ENCODE results near the gene FGF12. TPM values are rescaled to one million over a fixed set of nuclear protein-coding genes. Genes with fewer than 3 reads are reported as not detected.

FGF12 gene
- total RNA-seq, 1 experiment from 2014 or later, result 0.09 TPM

- TF ChIP-seq CTCF (IDR thresholded peaks at IDR 0.05; ENCODE audit: unreplicated experiment), result no peak
- ChIA-PET POLR2A (interaction anchor here (0.7 kb wide), 2 partner anchors 21 to 897 kb away, joined by 3 to 4 read pairs; no protein-coding TSS in a partner anchor), CTCF (interaction anchor here (0.5 to 1.2 kb wide), 2 partner anchors 14 to 223 kb away, joined by 3 read pairs; no protein-coding TSS in a partner anchor)
- peaks cover 87% of the 10 kb centered on the region for H3K27me3 Mint-ChIP-seq (ENCODE audit: insufficient read depth, unreplicated experiment)
- intact Hi-C loops (cut with micrococcal nuclease), result no loop called here
- BruUV-seq (replicated peaks), result no TSS peak
- no peak overlapping the region for H3K4me3 Mint-ChIP-seq (ENCODE audit: unreplicated experiment)
- H3K27ac Mint-ChIP-seq (ENCODE audit: low read depth, unreplicated experiment), result no peak overlapping the region
- H3K36me3 Mint-ChIP-seq (ENCODE audit: insufficient read depth, unreplicated experiment), result no peaks in the 10 kb centered on the region
- H3K9me3 Mint-ChIP-seq (ENCODE audit: unreplicated experiment), result no peaks in the 10 kb centered on the region
- no peaks in the 10 kb centered on the region for H3K4me1 Mint-ChIP-seq (ENCODE audit: insufficient read depth, unreplicated experiment)
- no peak for DNase-seq (ENCODE audit: unreplicated experiment)
Measured at GRCh38 chr3:192545333-192545732, 182.0 kb downstream of the FGF12 start.

GRCh38 chr3:192543163-192543562 lies 184.2 kb downstream of the FGF12 start:
- H3K4me1 Mint-ChIP-seq (ENCODE audit: insufficient read depth, unreplicated experiment), result no peaks in the 10 kb centered on the region
- peaks cover 86% of the 10 kb centered on the region for H3K27me3 Mint-ChIP-seq (ENCODE audit: insufficient read depth, unreplicated experiment)
- H3K4me3 Mint-ChIP-seq (ENCODE audit: unreplicated experiment), result no peak overlapping the region
- ChIA-PET CTCF (interaction anchor here (0.7 kb wide), 1 partner anchor 68 kb away, joined by 3 read pairs; no protein-coding TSS in a partner anchor), POLR2A (no interaction called here)
- H3K9me3 Mint-ChIP-seq (ENCODE audit: unreplicated experiment), result no peaks in the 10 kb centered on the region
- no TSS peak for BruUV-seq (replicated peaks)
- no peak overlapping the region for H3K27ac Mint-ChIP-seq (ENCODE audit: low read depth, unreplicated experiment)
- no peak for TF ChIP-seq CTCF (IDR thresholded peaks at IDR 0.05; ENCODE audit: unreplicated experiment)
- H3K36me3 Mint-ChIP-seq (ENCODE audit: insufficient read depth, unreplicated experiment), result no peaks in the 10 kb centered on the region
- intact Hi-C loops (cut with micrococcal nuclease), result no loop called here
- no peak for DNase-seq (ENCODE audit: unreplicated experiment)

- no peaks in the 10 kb centered on the region for H3K36me3 Mint-ChIP-seq (ENCODE audit: insufficient read depth, unreplicated experiment)
- no peak for TF ChIP-seq CTCF (IDR thresholded peaks at IDR 0.05; ENCODE audit: unreplicated experiment)
- no peaks in the 10 kb centered on the region for H3K4me1 Mint-ChIP-seq (ENCODE audit: insufficient read depth, unreplicated experiment)
- no TSS peak for BruUV-seq (replicated peaks)
- no peaks in the 10 kb centered on the region for H3K9me3 Mint-ChIP-seq (ENCODE audit: unreplicated experiment)
- ChIA-PET CTCF (no interaction called here), POLR2A (no interaction called here)
- H3K27ac Mint-ChIP-seq (ENCODE audit: low read depth, unreplicated experiment), result no peak overlapping the region
- H3K27me3 Mint-ChIP-seq (ENCODE audit: insufficient read depth, unreplicated experiment), result peaks cover 68% of the 10 kb centered on the region
- no peak overlapping the region for H3K4me3 Mint-ChIP-seq (ENCODE audit: unreplicated experiment)
- no peak for DNase-seq (ENCODE audit: unreplicated experiment)
- intact Hi-C loops (cut with micrococcal nuclease), result no loop called here
Measured at GRCh38 chr3:192516820-192517219, 210.5 kb downstream of the FGF12 start.

DNA sequence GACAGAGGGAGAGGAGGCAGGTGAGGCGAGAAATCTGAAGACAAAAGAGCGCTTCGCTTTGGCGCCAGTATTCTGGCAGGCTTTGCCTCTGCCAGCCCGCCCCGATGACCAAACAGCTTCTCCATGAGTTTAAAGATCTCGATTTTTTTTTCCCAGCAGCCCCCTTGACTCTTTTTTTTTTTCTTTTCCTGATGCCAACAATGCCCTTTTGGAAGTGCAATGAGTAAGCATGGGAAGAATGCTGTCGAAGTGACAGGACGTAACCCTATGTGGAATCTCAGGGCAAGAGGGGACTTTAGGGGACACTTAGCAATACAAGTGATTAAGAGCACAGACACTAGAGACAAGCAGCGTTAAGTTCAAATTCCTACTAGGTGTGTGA lies 211.7 kb downstream of the FGF12 start:
- H3K27me3 Mint-ChIP-seq (ENCODE audit: insufficient read depth, unreplicated experiment), result peaks cover 67% of the 10 kb centered on the region
- H3K4me3 Mint-ChIP-seq (ENCODE audit: unreplicated experiment), result no peak overlapping the region
- BruUV-seq (replicated peaks), result no TSS peak
- H3K27ac Mint-ChIP-seq (ENCODE audit: low read depth, unreplicated experiment), result no peak overlapping the region
- intact Hi-C loops (cut with micrococcal nuclease), result no loop called here
- H3K4me1 Mint-ChIP-seq (ENCODE audit: insufficient read depth, unreplicated experiment), result no peaks in the 10 kb centered on the region
- POLR2A ChIA-PET, result interaction anchor here (0.7 kb wide), 1 partner anchor 66 kb away, joined by 3 read pairs; no protein-coding TSS in a partner anchor
- H3K9me3 Mint-ChIP-seq (ENCODE audit: unreplicated experiment), result no peaks in the 10 kb centered on the region
- no peaks in the 10 kb centered on the region for H3K36me3 Mint-ChIP-seq (ENCODE audit: insufficient read depth, unreplicated experiment)
- no peak for DNase-seq (ENCODE audit: unreplicated experiment)
- TF ChIP-seq CTCF (IDR thresholded peaks at IDR 0.05; ENCODE audit: unreplicated experiment), result no peak
- CTCF ChIA-PET, result no interaction called here

Measured in MCF 10A (cell line).